ENCODE measurements around the gene RADIL. TPM values are rescaled to one million over a fixed set of nuclear protein-coding genes. Genes with fewer than 3 reads are reported as not detected.

Gene RADIL
- total RNA-seq, 1 donor from 2014 or later, result 0.86 TPM

DNA sequence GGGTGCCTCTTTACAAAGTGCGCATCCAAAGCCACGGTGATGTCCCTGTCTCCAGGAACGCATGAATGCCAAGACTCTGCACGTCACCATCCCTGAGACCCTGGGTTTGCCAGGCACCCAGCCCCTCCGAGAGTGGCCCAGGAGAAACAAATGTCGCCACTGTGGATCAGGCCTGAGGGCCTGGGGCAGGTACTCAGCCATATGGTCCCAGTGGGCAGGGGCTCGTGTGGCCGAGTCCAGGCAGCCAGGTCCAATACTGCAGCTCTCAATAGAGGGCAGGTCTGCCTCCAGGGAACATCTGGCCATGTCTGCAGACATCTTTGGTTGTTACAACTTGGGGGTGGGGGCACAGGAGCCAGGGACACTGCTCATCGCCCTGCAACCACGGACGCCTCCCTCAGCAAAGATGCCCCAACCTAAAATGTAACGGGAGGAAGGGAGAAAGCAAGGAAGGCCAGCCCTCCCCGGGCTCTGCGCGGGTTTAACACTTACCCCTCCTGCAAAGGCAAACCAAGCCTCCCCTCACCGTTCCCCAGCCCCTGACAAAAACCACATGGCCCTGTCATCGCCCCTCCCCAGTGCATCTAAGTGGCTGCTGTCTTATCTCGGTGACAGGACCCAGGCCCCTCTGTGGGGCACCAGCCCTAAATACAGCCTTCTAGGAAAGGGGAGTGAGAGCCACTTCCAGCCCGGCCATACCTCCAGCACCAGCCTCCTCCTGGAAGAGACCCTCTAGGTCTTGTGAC, 11.4 kb downstream of the RADIL start:
- H3K79me2 ChIP-seq (ENCODE audit: insufficient read depth, low read length), result no peaks in the 10 kb centered on the region
- no peak overlapping the region for H3K4me3 ChIP-seq (ENCODE audit: insufficient read depth, low read depth, low read length)
- Mint-ChIP-seq H3K27me3 (ENCODE audit: low read depth, unreplicated experiment) (peaks cover 9% of the 10 kb centered on the region), H3K4me1 (ENCODE audit: low read depth, unreplicated experiment) (peaks cover 4% of the 10 kb centered on the region), H3K36me3 (ENCODE audit: low read depth, unreplicated experiment) (no peaks in the 10 kb centered on the region), H3K9me3 (ENCODE audit: unreplicated experiment) (peaks cover 3% of the 10 kb centered on the region), H3K27ac (ENCODE audit: unreplicated experiment) (no peak overlapping the region), H3K4me3 (ENCODE audit: unreplicated experiment) (no peak overlapping the region)
- H3K9ac ChIP-seq (ENCODE audit: low read length), result no peak overlapping the region
- no peaks in the 10 kb centered on the region for H3K9me3 ChIP-seq (ENCODE audit: insufficient read depth, low read depth, low read length)
- no peaks in the 10 kb centered on the region for H3K27me3 ChIP-seq (ENCODE audit: insufficient read depth, low read length)
- no peaks in the 10 kb centered on the region for H4K20me1 ChIP-seq (ENCODE audit: insufficient read depth, low read length)
- H2AFZ ChIP-seq (ENCODE audit: low read depth, low read length), result no peak overlapping the region
- no peak for DNase-seq (ENCODE audit: low read depth)
- no peak overlapping the region for H3K27ac ChIP-seq (ENCODE audit: low read depth, low read length)
- peaks cover 3% of the 10 kb centered on the region for H3K4me1 ChIP-seq (ENCODE audit: insufficient read depth, low read length)
- FAIRE-seq, result no peak
- H3K36me3 ChIP-seq (ENCODE audit: insufficient read depth, low read length), result no peaks in the 10 kb centered on the region
- no peak overlapping the region for H3K4me2 ChIP-seq (ENCODE audit: low read length)
- TF ChIP-seq, protein P1, sequence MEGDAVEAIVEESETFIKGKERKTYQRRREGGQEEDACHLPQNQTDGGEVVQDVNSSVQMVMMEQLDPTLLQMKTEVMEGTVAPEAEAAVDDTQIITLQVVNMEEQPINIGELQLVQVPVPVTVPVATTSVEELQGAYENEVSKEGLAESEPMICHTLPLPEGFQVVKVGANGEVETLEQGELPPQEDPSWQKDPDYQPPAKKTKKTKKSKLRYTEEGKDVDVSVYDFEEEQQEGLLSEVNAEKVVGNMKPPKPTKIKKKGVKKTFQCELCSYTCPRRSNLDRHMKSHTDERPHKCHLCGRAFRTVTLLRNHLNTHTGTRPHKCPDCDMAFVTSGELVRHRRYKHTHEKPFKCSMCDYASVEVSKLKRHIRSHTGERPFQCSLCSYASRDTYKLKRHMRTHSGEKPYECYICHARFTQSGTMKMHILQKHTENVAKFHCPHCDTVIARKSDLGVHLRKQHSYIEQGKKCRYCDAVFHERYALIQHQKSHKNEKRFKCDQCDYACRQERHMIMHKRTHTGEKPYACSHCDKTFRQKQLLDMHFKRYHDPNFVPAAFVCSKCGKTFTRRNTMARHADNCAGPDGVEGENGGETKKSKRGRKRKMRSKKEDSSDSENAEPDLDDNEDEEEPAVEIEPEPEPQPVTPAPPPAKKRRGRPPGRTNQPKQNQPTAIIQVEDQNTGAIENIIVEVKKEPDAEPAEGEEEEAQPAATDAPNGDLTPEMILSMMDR (IDR thresholded peaks at IDR 0.05; ENCODE audit: insufficient read depth, low read depth, low read length), result no peak
- TF ChIP-seq EZH2 (IDR thresholded peaks at IDR 0.05; ENCODE audit: insufficient read depth, low read length), result no peak

DNA sequence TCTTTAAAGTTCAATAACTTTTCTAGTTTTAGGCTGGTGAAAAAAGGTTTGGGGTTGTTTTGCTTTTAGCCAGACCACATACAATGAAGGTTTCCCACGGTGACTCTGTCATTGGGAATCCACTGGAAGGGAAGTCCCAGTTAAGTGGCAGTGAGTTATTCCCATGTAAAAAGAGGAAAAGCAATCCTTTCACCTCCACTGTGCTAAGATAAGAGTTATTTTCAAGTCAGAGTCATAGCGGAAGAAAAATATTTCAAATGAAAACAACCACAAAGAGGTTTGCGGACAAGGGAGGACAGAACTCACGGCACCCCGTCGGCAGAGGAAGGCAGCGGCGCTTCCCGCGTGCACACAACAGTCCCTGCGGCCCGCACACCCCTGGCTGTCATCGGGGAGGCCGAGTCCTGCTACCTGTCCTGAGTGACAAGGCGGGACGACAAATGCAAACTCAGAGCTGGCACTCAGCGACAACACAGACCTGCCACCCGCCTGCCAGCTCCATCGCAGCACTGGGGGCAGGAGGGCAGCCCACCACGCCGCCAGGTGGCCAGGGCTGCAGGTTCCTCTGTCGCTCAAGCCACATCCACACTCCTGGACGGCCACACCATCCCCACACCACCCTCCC, 12.3 kb downstream of the RADIL start:
- Histone ChIP-seq H3K9ac (ENCODE audit: low read length) (no peak overlapping the region), H3K9me3 (ENCODE audit: insufficient read depth, low read depth, low read length) (no peaks in the 10 kb centered on the region), H3K4me3 (ENCODE audit: insufficient read depth, low read depth, low read length) (no peak overlapping the region), H3K27me3 (ENCODE audit: insufficient read depth, low read length) (no peaks in the 10 kb centered on the region), H3K27ac (ENCODE audit: low read depth, low read length) (no peak overlapping the region), H3K36me3 (ENCODE audit: insufficient read depth, low read length) (no peaks in the 10 kb centered on the region), H3K79me2 (ENCODE audit: insufficient read depth, low read length) (no peaks in the 10 kb centered on the region), H2AFZ (ENCODE audit: low read depth, low read length) (no peak overlapping the region), H3K4me1 (ENCODE audit: insufficient read depth, low read length) (peaks cover 3% of the 10 kb centered on the region), H4K20me1 (ENCODE audit: insufficient read depth, low read length) (no peaks in the 10 kb centered on the region), H3K4me2 (ENCODE audit: low read length) (peak overlapping the region; percentile 43)
- TF ChIP-seq, protein P1 (IDR thresholded peaks at IDR 0.05; ENCODE audit: insufficient read depth, low read depth, low read length), result no peak
- TF ChIP-seq EZH2 (IDR thresholded peaks at IDR 0.05; ENCODE audit: insufficient read depth, low read length), result no peak
- Mint-ChIP-seq H3K36me3 (ENCODE audit: low read depth, unreplicated experiment) (no peaks in the 10 kb centered on the region), H3K4me1 (ENCODE audit: low read depth, unreplicated experiment) (peaks cover 4% of the 10 kb centered on the region), H3K27me3 (ENCODE audit: low read depth, unreplicated experiment) (peaks cover 9% of the 10 kb centered on the region), H3K4me3 (ENCODE audit: unreplicated experiment) (no peak overlapping the region), H3K9me3 (ENCODE audit: unreplicated experiment) (peaks cover 5% of the 10 kb centered on the region), H3K27ac (ENCODE audit: unreplicated experiment) (no peak overlapping the region)
- no peak for DNase-seq (ENCODE audit: low read depth)
- no peak for FAIRE-seq

DNA sequence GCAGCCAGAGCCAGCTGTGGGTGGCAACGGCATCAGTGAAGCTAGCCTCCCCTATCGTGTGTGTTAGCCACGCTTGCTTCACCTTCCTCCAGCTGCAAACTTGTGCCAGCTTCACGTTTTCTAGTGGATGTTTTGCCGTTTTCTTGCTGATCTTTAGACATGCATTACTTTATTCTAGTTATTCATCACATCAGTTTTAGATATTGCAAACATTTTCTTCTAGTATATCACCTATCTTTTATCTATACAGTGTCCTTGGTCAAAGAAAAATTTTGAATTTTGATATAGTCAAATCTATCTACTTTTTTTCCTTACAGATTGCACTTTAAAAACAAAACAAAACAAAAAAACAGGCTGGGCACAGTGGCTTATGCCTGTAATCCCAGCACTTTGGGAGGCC, 15.0 kb downstream of the RADIL start:
- no peak for DNase-seq (ENCODE audit: low read depth)
- H2AFZ ChIP-seq (ENCODE audit: low read depth, low read length), result no peak overlapping the region
- Mint-ChIP-seq H3K4me3 (ENCODE audit: unreplicated experiment) (no peak overlapping the region), H3K4me1 (ENCODE audit: low read depth, unreplicated experiment) (peaks cover 4% of the 10 kb centered on the region), H3K36me3 (ENCODE audit: low read depth, unreplicated experiment) (no peaks in the 10 kb centered on the region), H3K9me3 (ENCODE audit: unreplicated experiment) (peaks cover 5% of the 10 kb centered on the region), H3K27ac (ENCODE audit: unreplicated experiment) (no peak overlapping the region), H3K27me3 (ENCODE audit: low read depth, unreplicated experiment) (peaks cover 21% of the 10 kb centered on the region)
- no peaks in the 10 kb centered on the region for H3K79me2 ChIP-seq (ENCODE audit: insufficient read depth, low read length)
- H3K27ac ChIP-seq (ENCODE audit: low read depth, low read length), result no peak overlapping the region
- no peak overlapping the region for H3K4me2 ChIP-seq (ENCODE audit: low read length)
- no peak for FAIRE-seq
- H3K27me3 ChIP-seq (ENCODE audit: insufficient read depth, low read length), result peaks cover 6% of the 10 kb centered on the region
- TF ChIP-seq EZH2 (IDR thresholded peaks at IDR 0.05; ENCODE audit: insufficient read depth, low read length), result no peak
- TF ChIP-seq, protein P1 (IDR thresholded peaks at IDR 0.05; ENCODE audit: insufficient read depth, low read depth, low read length), result no peak
- no peak overlapping the region for H3K4me3 ChIP-seq (ENCODE audit: insufficient read depth, low read depth, low read length)
- H3K36me3 ChIP-seq (ENCODE audit: insufficient read depth, low read length), result no peaks in the 10 kb centered on the region
- H3K9me3 ChIP-seq (ENCODE audit: insufficient read depth, low read depth, low read length), result no peaks in the 10 kb centered on the region
- peaks cover 3% of the 10 kb centered on the region for H3K4me1 ChIP-seq (ENCODE audit: insufficient read depth, low read length)
- no peak overlapping the region for H3K9ac ChIP-seq (ENCODE audit: low read length)
- no peaks in the 10 kb centered on the region for H4K20me1 ChIP-seq (ENCODE audit: insufficient read depth, low read length)
